H1 (cell line): Measurements from ENCODE around the gene PRDM10. TPM values are rescaled to one million over a fixed set of nuclear protein-coding genes. Genes with fewer than 3 reads are reported as not detected.
A peak's percentile ranks its signal among the peaks of the same experiment; 100 is the strongest.

Experiments
- CTCF ChIA-PET: fragments of 300-600 bp; sonication (Branson Sonifier 250); formaldehyde crosslinking; loops from one replicate; lab custom pipeline; 2021; ENCODE audit not compliant: partially characterized antibody; lab: Charles Lee
- POLR2A ChIA-PET: fragments of 300-600 bp; sonication (Branson Sonifier 250); formaldehyde crosslinking; loops from one replicate; lab custom pipeline; 2021; ENCODE audit warnings: inconsistent platforms; ENCODE audit not compliant: partially characterized antibody; lab: Charles Lee
- DNase-seq, 2 experiments: peaks; one replicate each; pipeline versions ENCODE4 v3.0.0 to v3.0.0-alpha.2; 2010 to 2022; ENCODE audit warnings: low spot score in 2 of 2, low read depth in 1 of 2, mixed read lengths in 1 of 2
- FAIRE-seq: peaks from 2 replicates; lab custom pipeline; 2011; peaks lifted over from hg19 to GRCh38; lab: Jason Lieb, UNC
- H2AFZ ChIP-seq: 2 replicates; pipeline ENCODE4 v1.8.1; 2012; ENCODE audit warnings: low read length, inconsistent platforms
- H2AK5ac ChIP-seq: 2 replicates; pipeline ENCODE4 v1.6.1; 2013; ENCODE audit warnings: low read depth, low read length
- H2BK120ac ChIP-seq: replicated peaks from 2 replicates; pipeline ENCODE3; 2013; ENCODE audit warnings: low read depth, low read length, inconsistent platforms
- H2BK12ac ChIP-seq: 2 replicates; pipeline ENCODE4 v1.6.1; 2013; ENCODE audit warnings: low read depth, low read length
- H2BK15ac ChIP-seq: 2 replicates; pipeline ENCODE4 v1.6.1; 2013; ENCODE audit warnings: low read length
- H2BK20ac ChIP-seq: 2 replicates; pipeline ENCODE4 v1.6.1; 2013; ENCODE audit warnings: low read length
- H2BK5ac ChIP-seq: 2 replicates; pipeline ENCODE4 v1.6.1; 2013; ENCODE audit warnings: low read depth, low read length
- H3K14ac ChIP-seq: 2 replicates; pipeline ENCODE4 v1.6.1; 2013; ENCODE audit warnings: inconsistent platforms; ENCODE audit not compliant: insufficient read length
- H3K18ac ChIP-seq: 2 replicates; pipeline ENCODE4 v1.6.1; 2013; ENCODE audit warnings: low read length; ENCODE audit errors: extremely low read depth
- H3K23ac ChIP-seq: 2 replicates; pipeline ENCODE4 v1.6.1; 2013; ENCODE audit warnings: inconsistent platforms; ENCODE audit not compliant: insufficient read length
- H3K23me2 ChIP-seq: 2 replicates; pipeline ENCODE4 v1.6.1; 2013; ENCODE audit warnings: low read depth, low read length
- H3K27ac ChIP-seq: 2 replicates; pipeline ENCODE4 v1.6.1; 2011; ENCODE audit warnings: low read depth, low read length, inconsistent platforms
- H3K27me3 ChIP-seq, 4 experiments: replicated peaks in 1 of 4; 1 replicate in 1 of 4; 2 replicates in 3 of 4; pipeline versions ENCODE4 v1.6.1 to v1.8.1; 2011 to 2013; ENCODE audit warnings: low read length in 3 of 4, mild to moderate bottlenecking in 3 of 4, inconsistent platforms in 2 of 4, mixed read lengths in 2 of 4, moderate library complexity in 1 of 4; ENCODE audit not compliant: control insufficient read depth in 3 of 4, insufficient read depth in 3 of 4; ENCODE audit errors: extremely low read depth in 1 of 4
- H3K36me3 ChIP-seq, 4 experiments: 2 replicates each; pipeline versions ENCODE4 v1.6.1 to v1.8.1; 2011 to 2013; ENCODE audit warnings: mild to moderate bottlenecking in 4 of 4, low read length in 3 of 4, moderate library complexity in 2 of 4, control low read depth in 1 of 4, inconsistent platforms in 1 of 4; ENCODE audit not compliant: insufficient read depth in 4 of 4, control insufficient read depth in 2 of 4
- H3K4ac ChIP-seq: replicated peaks from 2 replicates; pipeline ENCODE3; 2013; ENCODE audit warnings: low read length, low read depth, mixed read lengths, inconsistent platforms; ENCODE audit not compliant: insufficient read length
- H3K4me1 ChIP-seq, 4 experiments: replicated peaks in 1 of 4; 1 replicate in 1 of 4; 2 replicates in 3 of 4; pipeline versions ENCODE4 v1.6.1 to v1.8.1; 2011 to 2013; ENCODE audit warnings: low read length in 3 of 4, inconsistent platforms in 2 of 4, mixed read lengths in 1 of 4; ENCODE audit not compliant: insufficient read depth in 4 of 4, control insufficient read depth in 3 of 4
- H3K4me2 ChIP-seq, 2 experiments: 2 replicates each; pipeline versions ENCODE4 v1.6.1 to v1.8.1; 2011 to 2013; ENCODE audit warnings: low read depth in 2 of 2, low read length in 2 of 2, control low read depth in 1 of 2, inconsistent platforms in 1 of 2, mild to moderate bottlenecking in 1 of 2; ENCODE audit not compliant: insufficient read depth in 1 of 2
- H3K4me3 ChIP-seq, 4 experiments: fragments of 200-600, 300-600 bp in 1 of 4; sonication (generic), shearing (Covaris generic), sonication (Bioruptor Twin) in 1 of 4; 2 replicates each; pipeline versions ENCODE4 v1.5.1 to v1.8.1; 2011 to 2016; ENCODE audit warnings: low read length in 4 of 4, low read depth in 3 of 4, control low read depth in 2 of 4, inconsistent platforms in 2 of 4, mild to moderate bottlenecking in 2 of 4, mixed read lengths in 1 of 4, moderate library complexity in 1 of 4; ENCODE audit not compliant: insufficient read depth in 2 of 4; ENCODE audit errors: extremely low read depth in 1 of 4
- H3K56ac ChIP-seq: replicated peaks from 2 replicates; pipeline ENCODE3; 2013; ENCODE audit warnings: low read depth, mild to moderate bottlenecking, mixed read lengths, low read length, inconsistent platforms; ENCODE audit not compliant: insufficient read length
- H3K79me1 ChIP-seq: 2 replicates; pipeline ENCODE4 v1.6.1; 2013; ENCODE audit warnings: low read depth, low read length, control low read depth
- H3K79me2 ChIP-seq, 2 experiments: 2 replicates each; pipeline versions ENCODE4 v1.6.1 to v1.8.1; 2012 to 2013; ENCODE audit warnings: low read length in 2 of 2, mild to moderate bottlenecking in 2 of 2, inconsistent platforms in 1 of 2; ENCODE audit not compliant: insufficient read depth in 2 of 2, control insufficient read depth in 1 of 2
- H3K9ac ChIP-seq, 4 experiments: replicated peaks in 1 of 4; 1 replicate in 1 of 4; 2 replicates in 3 of 4; pipeline versions ENCODE4 v1.6.1 to v1.8.1; 2011 to 2013; ENCODE audit warnings: low read depth in 3 of 4, low read length in 3 of 4, control low read depth in 2 of 4, mild to moderate bottlenecking in 2 of 4, moderate library complexity in 2 of 4, inconsistent platforms in 1 of 4; ENCODE audit errors: extremely low read depth in 1 of 4
- H3K9me3 ChIP-seq, 2 experiments: 2 replicates each; pipeline versions ENCODE4 v1.6.1 to v1.8.1; 2012 to 2013; ENCODE audit warnings: mild to moderate bottlenecking in 2 of 2, moderate library complexity in 2 of 2, control low read depth in 1 of 2, inconsistent platforms in 1 of 2, low read depth in 1 of 2, low read length in 1 of 2, mixed read lengths in 1 of 2; ENCODE audit not compliant: insufficient read depth in 2 of 2
- H4K20me1 ChIP-seq, 2 experiments: replicated peaks in 1 of 2; 2 replicates each; pipeline versions ENCODE3 to v1.8.1; 2011 to 2013; ENCODE audit warnings: inconsistent platforms in 2 of 2, low read length in 2 of 2, mild to moderate bottlenecking in 1 of 2; ENCODE audit not compliant: insufficient read depth in 2 of 2, control insufficient read depth in 1 of 2
- H4K5ac ChIP-seq: 2 replicates; pipeline ENCODE4 v1.6.1; 2013; ENCODE audit warnings: low read length, low read depth, mixed read lengths, inconsistent platforms; ENCODE audit not compliant: insufficient read length
- H4K8ac ChIP-seq: 2 replicates; pipeline ENCODE4 v1.8.0; 2013; ENCODE audit warnings: mild to moderate bottlenecking, moderate library complexity, low read length, inconsistent platforms; ENCODE audit not compliant: insufficient read depth; ENCODE audit errors: extremely low read depth
- H4K91ac ChIP-seq: replicated peaks from 2 replicates; pipeline ENCODE3; 2013; ENCODE audit warnings: low read length, mixed read lengths, inconsistent platforms; ENCODE audit not compliant: insufficient read length
- EP300 ChIP-seq, 2 experiments: IDR thresholded peaks; 1 replicate in 1 of 2; 2 replicates in 1 of 2; pipeline ENCODE4 v1.6.1; 2011 to 2012; ENCODE audit warnings: low read depth in 2 of 2, low read length in 2 of 2, mild to moderate bottlenecking in 2 of 2, borderline replicate concordance in 1 of 2, inconsistent platforms in 1 of 2, moderate library complexity in 1 of 2
- RAD21 ChIP-seq, 2 experiments: IDR thresholded peaks in 1 of 2; conservative IDR thresholded peaks in 1 of 2; 2 replicates each; pipeline ENCODE4 v1.6.1; 2011; ENCODE audit warnings: low read depth in 2 of 2, low read length in 2 of 2, improper control_type of control experiment in 1 of 2, inconsistent platforms in 1 of 2, mild to moderate bottlenecking in 1 of 2, moderate library complexity in 1 of 2
- WGBS, 2 experiments: shearing (Covaris generic) in 1 of 2; methylation state at CpG; one replicate each; pipeline versions ENCODE4 v1.1.6 to v1.1.7; 2013 to 2015; ENCODE audit warnings: low lambda C conversion rate in 2 of 2, mixed read lengths in 2 of 2, inconsistent platforms in 1 of 2, low coverage in 1 of 2, missing lambda C conversion rate in 1 of 2; ENCODE audit not compliant: insufficient replicate concordance in 2 of 2, insufficient coverage in 1 of 2, insufficient read length in 1 of 2; ENCODE audit errors: extremely low coverage in 1 of 2, missing lambda C conversion rate in 1 of 2; 5-methylcytosine and 5-hydroxymethylcytosine counted together
- polyA plus RNA-seq, 7 experiments: library from polyadenylated mRNA; depleted of rRNA in 3 of 7; stranded (reverse) in 5 of 7; unstranded in 2 of 7; fragments of >200 nt in 5 of 7; fragments of 200-250 nt in 2 of 7; gene quantifications; 1 replicate in 5 of 7; 2 replicates in 1 of 7; 4 replicates in 1 of 7; pipeline versions ENCODE4 v1.2.1 to v1.2.3, GENCODE V29; 2011 to 2013; ENCODE audit warnings: missing spikeins in 2 of 7, mixed read lengths in 2 of 7
- total RNA-seq: library from RNA; stranded (reverse); fragmentation: NEBNext Ultra II Directional; extraction: Animal tissue kit (Norgen Biotek cat#: 25700); gene quantifications from 2 replicates; pipeline ENCODE4 v1.2.1, GENCODE V29; 2021

The PRDM10 gene
- total and polyA plus RNA-seq, 2 of the 8 experiments (the other 6 are each of a cell fraction or from before 2014, with no cell fraction given): 15.5 to 19.2 TPM

DNA sequence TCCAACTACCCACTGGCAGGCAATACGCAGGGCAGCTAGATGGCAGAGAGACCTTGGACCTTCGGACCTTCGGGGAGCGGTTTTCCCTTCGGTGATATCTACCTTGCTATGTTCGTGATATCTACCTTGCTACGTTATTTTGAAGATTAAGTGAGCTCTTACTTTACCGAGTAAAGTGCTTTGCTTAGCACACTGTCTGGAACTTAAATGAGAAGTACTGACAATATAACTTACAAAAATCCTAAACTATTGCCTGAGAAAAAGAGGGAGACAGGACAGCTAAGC lies 1.0 kb upstream of the PRDM10 start:
- CTCF ChIA-PET: interaction anchor here (0.7 to 2.8 kb wide), 8 partner anchors 11 to 142 kb away, joined by 3 to 16 read pairs (median 4); no protein-coding TSS in a partner anchor
- no peak for FAIRE-seq
- H3K4me3 ChIP-seq: peak overlapping the region; percentile 62 to 80 (median 77)

More for the DNA sequence above, 1.0 kb upstream of the PRDM10 start:
- WGBS, 2 experiments: 22% methylated on average over 8 of the region's 8 CpGs; no CpG with 5 or more reads in 1 of the 2 experiments
- H3K4me2 ChIP-seq: peak overlapping the region; percentile 74 to 76
- DNase-seq: no peak
- H3K23me2 ChIP-seq: peaks cover 16% of the 10 kb centered on the region
- no peaks in the 10 kb centered on the region for H3K9me3 ChIP-seq
- H2BK20ac ChIP-seq: no peak overlapping the region
- peak overlapping the region; percentile 81 for H3K4ac ChIP-seq
- H3K23ac ChIP-seq: no peak overlapping the region
- H3K79me2 ChIP-seq: peaks cover 0 to 29% of the 10 kb centered on the region in 2 experiments; a peak in 3 of 4 replicates
- POLR2A ChIA-PET: interaction anchor here (0.9 to 5.1 kb wide), 16 partner anchors 10 to 154 kb away, joined by 3 to 48 read pairs (median 6); partner anchors contain the start of gene APLP2
- H4K91ac ChIP-seq: peak overlapping the region; percentile 93
- H3K56ac ChIP-seq: peak overlapping the region; percentile 88
- H4K8ac ChIP-seq: peak overlapping the region; percentile 91; the same call in 1 of the 2 replicates
- H3K36me3 ChIP-seq: no peaks in the 10 kb centered on the region
- H3K27ac ChIP-seq: peak overlapping the region; percentile 99
- peak overlapping the region in 3 of 4 experiments; percentile 76 to 99 (median 99); a peak in 6 of 7 replicates for H3K9ac ChIP-seq
- peak overlapping the region; percentile 99 for H2BK5ac ChIP-seq
- peak overlapping the region; percentile 70 for H2BK120ac ChIP-seq
- H3K4me1 ChIP-seq: peaks cover 0 to 2% (median 0%) of the 10 kb centered on the region in 4 experiments; a peak in 3 of 7 replicates
- peak overlapping the region; percentile 68; the same call in 1 of the 2 replicates for H2BK12ac ChIP-seq
- no peak overlapping the region for H3K14ac ChIP-seq
- no peak overlapping the region for H2AK5ac ChIP-seq
- H3K18ac ChIP-seq: peak overlapping the region; percentile 71
- peak overlapping the region; percentile 63 for H2AFZ ChIP-seq
- TF ChIP-seq EP300 (IDR thresholded peaks at IDR 0.05; ENCODE audit: borderline replicate concordance in 1 of 2, low read depth in 2 of 2, low read length in 2 of 2) (no peak), RAD21 (IDR thresholded peaks at IDR 0.05 in 1 of 2, conservative IDR thresholded peaks at IDR 0.05 in 1 of 2; ENCODE audit: low read depth in 2 of 2, low read length in 2 of 2) (peak in 1 of 2 experiments; percentile 20; a peak in 2 of 4 replicates)
- H3K79me1 ChIP-seq: no peaks in the 10 kb centered on the region
- H3K27me3 ChIP-seq: no peaks in the 10 kb centered on the region
- H4K5ac ChIP-seq: peak overlapping the region; percentile 79
- H2BK15ac ChIP-seq: no peak overlapping the region
- no peaks in the 10 kb centered on the region for H4K20me1 ChIP-seq
